WERI-Rb-1 (cell line): ENCODE measurements around the gene TEC.
A peak's percentile ranks its signal among the peaks of the same experiment; 100 is the strongest.

Source experiments
- DNase-seq: peaks from one replicate; pipeline ENCODE4 v3.0.0-alpha.2; 2020
- H3K27ac ChIP-seq: fragments of 250-450 bp; sonication (Bioruptor Pico); 2 replicates; pipeline ENCODE4 v1.5.1; 2020; ENCODE audit warnings: mild to moderate bottlenecking, moderate library complexity
- H3K27me3 ChIP-seq: fragments of 250-450 bp; sonication (Bioruptor Pico); 2 replicates; pipeline ENCODE4 v1.5.1; 2021; ENCODE audit warnings: mild to moderate bottlenecking, low read depth, moderate library complexity; ENCODE audit not compliant: insufficient read depth, severe bottlenecking
- H3K36me3 ChIP-seq: fragments of 250-450 bp; sonication (Bioruptor Pico); 2 replicates; pipeline ENCODE4 v1.5.1; 2020; ENCODE audit warnings: mild to moderate bottlenecking, moderate library complexity
- H3K4me3 ChIP-seq: 2 replicates; pipeline ENCODE4 v1.5.1; 2011; ENCODE audit warnings: low read depth, mild to moderate bottlenecking, control low read depth, low read length
- H3K9me3 ChIP-seq: fragments of 250-450 bp; sonication (Bioruptor Pico); 2 replicates; pipeline ENCODE4 v1.5.1; 2021; ENCODE audit warnings: mild to moderate bottlenecking, moderate library complexity; ENCODE audit not compliant: severe bottlenecking
- TF ChIP-seq, protein P1 (sequence below): IDR thresholded peaks from 2 replicates; pipeline ENCODE4 v1.5.1; 2011; ENCODE audit warnings: low read depth, mild to moderate bottlenecking, control low read depth, inconsistent platforms, low read length

The TEC gene

DNA sequence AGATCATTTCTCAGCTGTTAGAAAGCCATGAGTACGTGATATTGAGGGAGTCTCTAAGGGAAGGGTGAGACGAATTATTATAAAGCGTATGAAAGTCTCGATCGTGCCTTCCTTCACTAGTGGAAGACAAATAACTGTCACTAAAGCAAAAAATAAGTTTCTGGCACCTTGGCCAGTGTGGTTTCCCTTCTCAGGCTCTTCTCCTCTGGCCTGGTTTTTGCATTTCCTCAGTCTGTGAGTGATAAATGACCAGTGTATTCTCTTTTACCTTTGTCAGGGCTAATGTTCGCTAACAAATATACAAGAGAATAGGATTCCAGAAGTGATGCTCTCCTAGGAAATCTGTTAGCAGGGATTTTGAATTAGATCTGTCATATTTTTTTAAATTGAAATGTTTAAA is 155.2 kb downstream of the TEC start:
- Histone ChIP-seq H3K36me3 (no peaks in the 10 kb centered on the region), H3K9me3 (no peaks in the 10 kb centered on the region), H3K27me3 (no peaks in the 10 kb centered on the region), H3K4me3 (no peak overlapping the region), H3K27ac (no peak overlapping the region)
- TF ChIP-seq, protein P1, sequence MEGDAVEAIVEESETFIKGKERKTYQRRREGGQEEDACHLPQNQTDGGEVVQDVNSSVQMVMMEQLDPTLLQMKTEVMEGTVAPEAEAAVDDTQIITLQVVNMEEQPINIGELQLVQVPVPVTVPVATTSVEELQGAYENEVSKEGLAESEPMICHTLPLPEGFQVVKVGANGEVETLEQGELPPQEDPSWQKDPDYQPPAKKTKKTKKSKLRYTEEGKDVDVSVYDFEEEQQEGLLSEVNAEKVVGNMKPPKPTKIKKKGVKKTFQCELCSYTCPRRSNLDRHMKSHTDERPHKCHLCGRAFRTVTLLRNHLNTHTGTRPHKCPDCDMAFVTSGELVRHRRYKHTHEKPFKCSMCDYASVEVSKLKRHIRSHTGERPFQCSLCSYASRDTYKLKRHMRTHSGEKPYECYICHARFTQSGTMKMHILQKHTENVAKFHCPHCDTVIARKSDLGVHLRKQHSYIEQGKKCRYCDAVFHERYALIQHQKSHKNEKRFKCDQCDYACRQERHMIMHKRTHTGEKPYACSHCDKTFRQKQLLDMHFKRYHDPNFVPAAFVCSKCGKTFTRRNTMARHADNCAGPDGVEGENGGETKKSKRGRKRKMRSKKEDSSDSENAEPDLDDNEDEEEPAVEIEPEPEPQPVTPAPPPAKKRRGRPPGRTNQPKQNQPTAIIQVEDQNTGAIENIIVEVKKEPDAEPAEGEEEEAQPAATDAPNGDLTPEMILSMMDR = no peak
- DNase-seq = no peak

DNA sequence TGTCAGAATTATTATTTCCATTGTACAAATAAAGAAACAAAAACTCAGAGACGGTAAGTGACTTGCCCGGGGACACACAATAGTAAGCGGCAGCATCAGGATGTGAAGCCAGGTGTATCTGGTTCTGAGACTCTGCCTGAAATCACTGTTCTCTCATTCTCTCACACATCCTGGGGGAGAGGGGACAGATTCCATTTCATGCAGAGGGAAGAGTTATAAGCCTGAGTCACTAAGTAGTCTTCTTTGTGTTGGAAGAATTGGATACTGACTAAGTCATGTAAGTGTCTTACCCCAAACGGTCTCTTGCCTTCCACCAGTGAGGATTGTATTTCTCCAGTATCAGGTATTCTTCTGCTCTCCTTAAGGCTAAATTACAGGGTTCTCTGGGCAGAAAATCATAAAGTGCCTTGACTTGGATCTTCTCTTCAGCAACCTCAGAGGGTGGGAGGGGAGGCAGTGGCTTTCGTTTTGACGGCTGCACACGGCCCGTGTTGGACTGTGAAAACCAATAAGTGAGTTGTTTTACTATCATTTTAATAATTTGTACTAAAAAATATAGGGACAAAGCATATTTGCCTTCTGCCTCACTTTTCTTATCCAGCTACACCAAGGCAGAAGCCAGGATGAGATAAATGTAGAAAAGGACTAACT is 157.5 kb downstream of the TEC start:
- TF ChIP-seq, protein P1 = no peak
- no peak overlapping the region for H3K4me3 ChIP-seq
- no peak for DNase-seq
- no peaks in the 10 kb centered on the region for H3K36me3 ChIP-seq
- H3K27me3 ChIP-seq = no peaks in the 10 kb centered on the region
- H3K9me3 ChIP-seq = no peaks in the 10 kb centered on the region
- no peak overlapping the region for H3K27ac ChIP-seq

DNA sequence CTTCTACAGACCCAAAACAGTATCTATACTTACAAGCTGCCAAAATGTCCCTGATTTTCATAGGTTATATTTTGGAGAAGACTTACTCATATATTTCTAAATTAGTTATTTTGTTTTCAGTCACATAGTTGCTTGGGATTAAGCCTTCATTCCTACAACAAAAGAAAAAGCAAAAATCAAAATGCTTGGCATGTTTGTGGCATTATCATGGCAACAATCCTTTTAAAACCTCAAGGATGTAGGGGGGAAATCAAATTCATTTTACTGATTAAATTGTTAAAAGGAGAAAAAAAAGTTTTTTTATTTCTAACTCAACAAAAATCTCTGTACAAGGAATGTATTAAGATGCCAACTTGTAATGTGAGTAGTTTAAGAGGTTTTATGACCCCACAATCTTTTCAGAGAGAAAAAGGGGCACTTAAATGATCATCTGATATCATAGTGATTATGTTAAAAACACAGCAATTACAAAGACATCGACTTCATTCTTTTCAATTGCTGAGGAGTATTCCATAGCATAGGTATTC is 159.1 kb downstream of the TEC start:
- Histone ChIP-seq H3K27ac (no peak overlapping the region), H3K9me3 (no peaks in the 10 kb centered on the region), H3K27me3 (no peaks in the 10 kb centered on the region), H3K4me3 (no peak overlapping the region), H3K36me3 (no peaks in the 10 kb centered on the region)
- no peak for DNase-seq
- TF ChIP-seq, protein P1 = no peak

- H3K4me3 ChIP-seq = no peak overlapping the region
- TF ChIP-seq, protein P1 = peak; percentile 60
- no peak overlapping the region for H3K27ac ChIP-seq
Measured at GRCh38 chr4:48109413-48110263, 160.0 kb downstream of the TEC start.

GRCh38 chr4:48108309-48109073 is 161.1 kb downstream of the TEC start:
- Histone ChIP-seq H3K9me3 (no peaks in the 10 kb centered on the region), H3K27me3 (no peaks in the 10 kb centered on the region), H3K27ac (no peak overlapping the region), H3K36me3 (no peaks in the 10 kb centered on the region), H3K4me3 (no peak overlapping the region)
- TF ChIP-seq, protein P1 = no peak
- DNase-seq = no peak

More at GRCh38 chr4:48109413-48110263, 160.0 kb downstream of the TEC start:
- H3K27me3 ChIP-seq = no peaks in the 10 kb centered on the region
- DNase-seq = peak; percentile 35
- H3K36me3 ChIP-seq = no peaks in the 10 kb centered on the region
- H3K9me3 ChIP-seq = no peaks in the 10 kb centered on the region
